Tibial nerve (tissue), 3 donors: Measurements from ENCODE around the gene TMEM144.

Experiments
- EP300 ChIP-seq, 2 donors: sonication (generic); formaldehyde crosslinking; IDR thresholded peaks; one replicate each; pipeline ENCODE4 v1.6.1; 2017; ENCODE audit warnings: antibody characterized with exemption in 2 of 2, mild to moderate bottlenecking in 1 of 2
- POLR2A ChIP-seq, 2 donors: fragments of 450-650 bp; IDR thresholded peaks; one replicate each; pipeline ENCODE4 v1.6.1; 2017; ENCODE audit warnings: antibody characterized with exemption in 2 of 2, mild to moderate bottlenecking in 2 of 2, moderate library complexity in 2 of 2

GRCh38 chr4:158192439-158193158 is 17.7 kb upstream of the TMEM144 start:
- no peak for TF ChIP-seq EP300 (IDR thresholded peaks at IDR 0.05)
- no peak for TF ChIP-seq POLR2A (IDR thresholded peaks at IDR 0.05)
